ENCODE data around the gene CDO1.

The CDO1 gene

DNA sequence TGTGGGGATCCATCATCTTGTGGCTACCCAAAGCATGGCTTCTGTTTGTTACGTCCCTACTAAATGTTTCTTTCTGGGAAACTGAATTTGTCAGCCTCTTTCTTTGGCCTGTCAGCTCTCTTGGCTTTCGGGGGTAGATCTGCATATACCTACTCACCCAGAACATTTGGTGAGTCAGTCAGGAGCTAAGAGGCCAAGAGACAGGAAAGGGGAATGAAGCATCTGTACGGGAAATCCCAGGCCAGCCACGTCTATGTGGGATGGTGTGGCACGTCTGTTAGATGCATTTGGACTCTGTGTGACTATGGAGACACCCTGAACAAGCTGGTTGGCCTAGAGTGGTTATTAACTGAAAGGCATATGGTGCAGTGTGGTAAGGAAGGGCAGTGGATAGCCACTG lies 58.1 kb downstream of the CDO1 start:
- H3K27me3 ChIP-seq (replicated peaks), result no peaks in the 10 kb centered on the region
- no peak overlapping the region for H3K27ac ChIP-seq
- H3K4me3 ChIP-seq (ENCODE audit: low read depth, low read length), result no peak overlapping the region
- DNase-seq, result no peak
- in situ Hi-C loops (cut with HindIII; ENCODE audit: low pct_ligation_motif_present, low sequenced_read_pairs), result no loop called here
- TF ChIP-seq, protein P1, sequence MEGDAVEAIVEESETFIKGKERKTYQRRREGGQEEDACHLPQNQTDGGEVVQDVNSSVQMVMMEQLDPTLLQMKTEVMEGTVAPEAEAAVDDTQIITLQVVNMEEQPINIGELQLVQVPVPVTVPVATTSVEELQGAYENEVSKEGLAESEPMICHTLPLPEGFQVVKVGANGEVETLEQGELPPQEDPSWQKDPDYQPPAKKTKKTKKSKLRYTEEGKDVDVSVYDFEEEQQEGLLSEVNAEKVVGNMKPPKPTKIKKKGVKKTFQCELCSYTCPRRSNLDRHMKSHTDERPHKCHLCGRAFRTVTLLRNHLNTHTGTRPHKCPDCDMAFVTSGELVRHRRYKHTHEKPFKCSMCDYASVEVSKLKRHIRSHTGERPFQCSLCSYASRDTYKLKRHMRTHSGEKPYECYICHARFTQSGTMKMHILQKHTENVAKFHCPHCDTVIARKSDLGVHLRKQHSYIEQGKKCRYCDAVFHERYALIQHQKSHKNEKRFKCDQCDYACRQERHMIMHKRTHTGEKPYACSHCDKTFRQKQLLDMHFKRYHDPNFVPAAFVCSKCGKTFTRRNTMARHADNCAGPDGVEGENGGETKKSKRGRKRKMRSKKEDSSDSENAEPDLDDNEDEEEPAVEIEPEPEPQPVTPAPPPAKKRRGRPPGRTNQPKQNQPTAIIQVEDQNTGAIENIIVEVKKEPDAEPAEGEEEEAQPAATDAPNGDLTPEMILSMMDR (IDR thresholded peaks at IDR 0.05; ENCODE audit: low read depth, low read length, missing control alignments), result no peak
- H3K36me3 ChIP-seq (replicated peaks), result no peaks in the 10 kb centered on the region

DNA sequence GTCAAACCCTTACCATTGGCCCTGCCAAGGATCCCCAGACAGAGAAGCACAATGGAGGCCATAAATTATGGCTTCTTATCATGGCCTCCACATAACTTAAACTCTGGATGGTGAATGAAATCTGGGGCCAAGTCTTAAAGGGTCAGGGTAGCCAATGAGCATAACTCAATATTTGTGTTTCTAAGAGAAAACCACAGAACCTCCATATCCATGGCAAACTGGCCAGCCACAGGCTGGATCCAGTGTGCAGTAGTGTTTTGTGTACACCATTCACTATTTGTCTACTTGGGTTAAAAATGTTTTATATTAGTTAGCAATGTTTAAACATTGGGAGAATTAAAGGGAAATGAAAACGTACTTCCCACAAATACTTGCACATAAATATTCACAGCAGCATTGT lies 60.8 kb downstream of the CDO1 start:
- DNase-seq, result no peak
- TF ChIP-seq, protein P1 (IDR thresholded peaks at IDR 0.05; ENCODE audit: low read depth, low read length, missing control alignments), result no peak
- in situ Hi-C loops (cut with HindIII; ENCODE audit: low pct_ligation_motif_present, low sequenced_read_pairs), result no loop called here
- Histone ChIP-seq H3K27ac (no peak overlapping the region), H3K27me3 (replicated peaks) (no peaks in the 10 kb centered on the region), H3K4me3 (ENCODE audit: low read depth, low read length) (no peak overlapping the region), H3K36me3 (replicated peaks) (no peaks in the 10 kb centered on the region)

Data from brain microvascular endothelial cell (primary cell).